Endometrial microvascular endothelial cells (primary cell): ENCODE data around the gene POU2F2. TPM values are rescaled to one million over a fixed set of nuclear protein-coding genes. Genes with fewer than 3 reads are reported as not detected.
"Not testable (repeated sequence)": the region's sequence is repeated elsewhere in the genome, so short reads cannot be mapped to it uniquely, and the experiment has no call there.

Experiments used
- in situ Hi-C: cut with HindIII; loops from 2 replicates; pipeline ENCODE4 v1.10.0; 2017; ENCODE audit warnings: low sequenced_read_pairs, low pct_unique_long_range_greater_than_20kb; ENCODE audit errors: inconsistent ontology term
- total RNA-seq: library from RNA; depleted of rRNA; stranded (reverse); fragments of >200 nt; gene quantifications from one replicate; pipeline ENCODE4 v1.2.3, GENCODE V29; 2015; ENCODE audit errors: inconsistent ontology term

The POU2F2 gene
- total RNA-seq, 1 donor from 2014 or later, result 0.84 TPM

DNA sequence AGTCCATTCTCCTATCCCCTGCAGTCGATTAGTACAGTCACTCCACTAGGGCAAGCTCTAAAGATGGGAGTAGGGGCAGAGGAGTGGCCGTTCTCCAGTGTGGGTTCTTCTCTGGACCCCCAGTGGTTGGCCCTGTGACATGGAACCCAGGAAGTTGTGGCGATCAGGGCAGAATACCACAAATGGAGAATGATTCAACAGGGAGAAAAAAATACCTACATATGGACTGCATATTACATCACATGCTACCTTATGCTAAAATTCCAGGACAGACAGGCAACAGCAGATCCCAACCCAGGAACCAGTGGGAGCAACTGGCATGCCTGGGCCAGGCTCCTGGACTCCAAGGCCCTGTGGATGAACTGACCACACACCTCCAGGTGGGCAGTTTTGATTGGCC is 20.4 kb downstream of the POU2F2 start:
- in situ Hi-C loops, result no loop called here

DNA sequence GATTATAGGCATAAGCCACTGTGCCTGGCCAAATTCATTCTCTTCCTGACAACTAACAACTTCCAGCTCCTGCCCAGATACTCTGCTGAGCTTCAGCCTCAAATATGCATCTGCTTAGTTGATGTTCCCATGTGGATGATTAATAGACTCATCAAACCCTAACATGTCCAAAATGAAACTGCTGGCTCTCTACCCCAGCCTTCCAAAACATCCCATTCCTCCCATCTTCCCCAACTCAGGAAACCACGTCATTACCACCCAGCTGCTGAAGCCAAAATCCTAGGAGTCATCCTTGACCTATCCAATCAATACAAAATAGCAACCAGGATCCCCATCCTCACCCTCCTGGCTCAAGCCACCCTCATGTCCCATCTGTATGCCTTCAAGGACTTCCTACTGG is 20.9 kb downstream of the POU2F2 start:
- in situ Hi-C loops, result no loop called here

DNA sequence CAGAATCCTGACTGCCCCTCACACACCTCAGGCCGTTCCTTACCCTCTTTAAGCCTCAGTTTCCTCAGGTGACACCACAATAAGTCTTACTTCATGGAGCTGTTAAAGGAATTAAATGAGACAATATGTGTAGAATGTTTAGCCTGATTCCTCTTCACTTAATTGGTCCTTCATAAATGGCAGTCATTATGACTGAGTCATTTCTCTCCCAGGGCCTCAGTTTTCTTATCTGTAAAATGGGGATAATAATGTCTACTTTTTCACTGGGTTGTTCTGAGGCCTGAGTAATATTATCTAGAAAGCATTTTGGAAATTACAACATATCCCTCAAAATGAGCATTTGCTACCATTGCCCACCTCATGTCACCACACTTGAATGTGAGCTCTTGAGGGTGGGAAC is 21.6 kb downstream of the POU2F2 start:
- in situ Hi-C loops, result no loop called here

DNA sequence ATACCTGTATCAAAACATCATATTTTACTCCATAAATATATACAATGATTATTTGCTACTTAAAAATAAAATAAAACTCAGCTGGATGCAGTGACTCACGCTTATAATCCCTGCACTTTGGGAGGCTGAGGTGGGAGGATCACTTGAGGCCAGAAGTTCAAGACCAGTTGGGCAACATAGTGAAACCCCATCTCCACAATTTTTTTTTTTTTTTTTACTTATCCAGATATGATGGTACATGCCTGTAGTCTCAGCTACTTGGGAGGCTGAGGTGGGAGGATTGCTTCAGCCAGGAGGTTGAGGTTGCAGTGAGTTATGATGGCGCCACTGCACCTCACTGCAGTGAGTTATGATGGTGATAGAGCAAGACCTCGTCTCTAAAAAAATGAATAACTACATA is 22.4 kb downstream of the POU2F2 start:
- in situ Hi-C loops, result no loop called here

DNA sequence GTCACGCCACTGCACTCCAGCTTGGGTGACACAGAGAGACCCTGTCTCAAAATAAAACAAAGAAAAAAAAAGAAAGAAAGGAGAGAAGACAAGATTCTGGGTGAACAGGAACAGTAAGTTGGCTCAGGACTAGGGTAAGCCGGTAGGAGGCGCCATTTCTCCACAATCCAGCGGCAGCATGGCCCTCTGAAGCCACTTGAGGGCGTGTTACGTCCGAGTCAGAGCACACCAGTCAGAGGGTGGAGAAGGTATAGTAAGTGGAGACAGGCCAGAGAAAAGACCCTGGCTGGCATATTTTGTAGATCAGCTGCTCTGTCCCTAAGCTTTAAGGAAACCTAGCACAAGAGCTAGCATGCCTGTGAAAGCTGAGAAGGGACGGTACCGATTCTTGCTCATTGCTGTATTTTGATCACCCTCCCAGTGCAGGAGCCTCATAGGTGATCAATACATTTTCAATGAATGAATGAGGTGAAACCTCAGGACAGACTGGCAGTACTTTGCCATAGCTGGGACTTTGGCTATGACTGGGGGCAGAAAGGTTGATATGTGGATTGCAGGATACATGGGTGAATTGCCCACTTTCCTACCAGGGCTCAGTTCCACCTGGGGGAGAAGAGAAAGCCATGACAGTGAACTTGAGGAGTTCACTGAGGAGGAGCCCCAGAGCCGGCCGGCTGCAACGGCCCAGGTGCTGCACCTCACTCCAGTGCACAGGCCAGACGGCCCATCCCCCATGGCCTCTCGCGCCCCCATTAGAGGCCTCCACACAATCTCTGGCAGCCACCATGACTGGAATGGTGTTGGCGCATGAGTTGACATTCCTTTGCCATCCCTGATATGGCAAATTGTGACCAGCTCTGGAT is 23.5 kb downstream of the POU2F2 start:
- in situ Hi-C loops, result no loop called here

DNA sequence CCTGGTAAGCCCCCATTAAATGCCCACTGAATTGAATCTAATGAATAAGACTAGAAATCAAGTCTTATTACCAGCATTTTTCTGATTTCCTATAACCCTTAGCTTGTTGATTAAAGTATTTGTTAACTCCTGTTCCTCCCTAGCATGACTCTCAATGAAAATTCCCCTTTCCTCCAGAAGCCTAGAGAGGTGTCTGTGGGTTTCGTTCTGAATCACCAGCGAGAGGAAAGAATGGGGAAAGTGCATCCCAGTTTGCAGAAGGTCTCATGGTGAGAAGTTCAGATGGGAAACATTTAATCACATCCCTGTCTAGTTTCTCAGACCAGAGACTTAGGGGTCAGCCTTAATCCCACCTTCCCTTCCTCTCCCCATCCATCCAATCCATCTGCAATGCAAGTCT is 26.9 kb downstream of the POU2F2 start:
- in situ Hi-C loops, result no loop called here

DNA sequence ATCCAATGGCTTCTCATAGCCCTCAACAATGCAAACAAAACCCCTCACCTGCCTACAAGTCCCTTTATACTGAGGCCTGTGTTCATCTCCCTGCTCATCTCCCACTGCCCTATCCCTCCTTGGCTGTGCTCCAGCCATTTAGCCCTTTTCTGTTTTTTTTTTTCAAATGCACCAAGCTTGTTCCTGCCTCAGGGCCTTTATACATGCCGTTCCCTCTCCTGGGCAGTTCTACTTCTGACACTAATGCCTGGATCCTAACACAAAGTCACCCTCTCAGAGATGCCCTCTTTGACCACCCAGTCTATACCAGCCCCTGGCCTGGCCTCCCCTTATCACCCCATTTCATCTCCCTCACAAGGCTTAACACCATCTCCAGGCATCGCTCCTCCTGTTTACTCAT is 29.4 kb downstream of the POU2F2 start:
- in situ Hi-C loops, result no loop called here

DNA sequence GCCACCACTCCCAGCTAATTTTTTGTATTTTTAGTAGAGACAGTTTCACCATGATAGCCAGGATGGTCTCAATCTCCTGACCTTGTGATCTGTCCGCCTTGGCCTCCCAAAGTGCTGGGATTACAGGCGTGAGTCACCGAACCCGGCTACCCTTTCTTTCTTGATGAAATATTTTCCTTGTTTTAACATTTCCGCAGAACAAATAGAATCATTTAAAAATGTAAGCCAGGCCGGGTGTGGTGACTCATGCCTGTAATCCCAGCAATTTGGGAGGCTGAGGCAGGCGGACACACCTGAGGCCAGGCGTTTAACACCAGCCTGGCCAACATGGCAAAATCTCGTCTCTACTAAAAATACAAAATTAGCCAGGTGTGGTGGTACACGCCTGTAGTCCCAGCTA is 32.0 kb downstream of the POU2F2 start:
- in situ Hi-C loops, result not testable (repeated sequence)

DNA sequence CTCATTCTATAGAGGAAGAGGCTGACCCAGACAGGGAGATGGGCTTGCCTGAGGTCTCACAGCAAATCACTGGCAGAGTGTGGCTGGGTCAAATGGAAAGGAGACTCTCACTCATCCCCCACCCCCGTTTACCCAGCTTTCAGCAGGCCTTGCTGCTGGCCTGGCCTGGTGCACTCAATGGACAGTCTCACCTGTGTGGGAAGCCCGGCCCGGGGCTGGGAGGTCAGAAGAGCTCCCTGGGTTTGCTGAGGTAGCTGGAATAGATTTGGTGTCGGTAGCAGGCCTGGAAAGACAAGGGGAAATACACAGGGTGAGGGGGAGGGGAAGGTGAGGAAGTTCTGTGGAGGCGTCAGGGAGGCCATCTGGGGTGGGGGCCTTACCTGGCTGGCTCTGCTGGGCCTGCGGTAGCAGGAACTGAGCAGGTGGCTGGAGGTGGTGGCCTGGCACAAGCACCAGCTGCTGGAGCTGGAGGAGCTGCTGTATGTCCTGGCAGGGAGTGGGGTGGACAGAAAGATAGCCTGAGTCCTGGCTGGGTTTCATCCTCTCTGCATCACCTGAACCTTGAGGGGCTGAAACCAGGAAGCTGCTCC is 32.8 kb downstream of the POU2F2 start:
- in situ Hi-C loops, result no loop called here

DNA sequence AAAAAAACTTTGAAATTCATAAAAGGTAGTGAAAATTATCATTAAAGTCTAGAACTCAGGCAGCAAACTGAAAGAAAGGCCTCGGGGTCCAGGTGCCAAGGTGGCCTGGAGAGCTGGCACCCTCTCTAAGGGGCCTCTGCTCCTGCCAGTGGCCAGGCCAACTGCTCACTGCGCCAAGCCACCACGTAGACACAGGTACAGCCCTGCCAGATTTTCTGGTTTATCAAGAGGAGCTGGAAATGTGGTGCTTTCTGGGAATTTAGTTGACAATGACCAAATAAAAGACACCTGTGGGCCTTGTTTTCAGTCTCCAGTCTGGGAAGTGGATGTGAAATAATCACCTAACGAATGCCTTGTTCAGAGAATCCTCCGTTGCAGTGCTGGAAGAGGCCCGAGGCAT is 33.5 kb downstream of the POU2F2 start:
- in situ Hi-C loops, result no loop called here

DNA sequence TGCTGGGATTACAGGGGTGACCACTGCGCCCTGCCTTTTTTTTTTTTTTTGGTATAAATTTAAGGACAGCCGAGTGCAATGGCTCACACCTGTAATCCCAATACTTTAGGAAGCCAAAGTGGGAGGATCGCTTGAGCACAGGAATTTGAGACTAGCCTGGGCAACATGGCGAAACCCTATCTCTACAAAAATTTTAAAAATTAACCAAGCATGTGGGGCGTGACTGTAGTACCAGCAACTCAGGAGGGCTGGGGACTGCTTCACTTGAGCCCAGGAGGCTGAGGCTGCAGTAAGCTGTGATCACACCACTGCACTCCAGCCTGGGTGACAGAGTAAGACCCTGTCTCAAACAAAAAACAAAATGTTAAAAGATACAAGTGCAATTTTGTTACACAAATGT is 34.8 kb downstream of the POU2F2 start:
- in situ Hi-C loops, result no loop called here

DNA sequence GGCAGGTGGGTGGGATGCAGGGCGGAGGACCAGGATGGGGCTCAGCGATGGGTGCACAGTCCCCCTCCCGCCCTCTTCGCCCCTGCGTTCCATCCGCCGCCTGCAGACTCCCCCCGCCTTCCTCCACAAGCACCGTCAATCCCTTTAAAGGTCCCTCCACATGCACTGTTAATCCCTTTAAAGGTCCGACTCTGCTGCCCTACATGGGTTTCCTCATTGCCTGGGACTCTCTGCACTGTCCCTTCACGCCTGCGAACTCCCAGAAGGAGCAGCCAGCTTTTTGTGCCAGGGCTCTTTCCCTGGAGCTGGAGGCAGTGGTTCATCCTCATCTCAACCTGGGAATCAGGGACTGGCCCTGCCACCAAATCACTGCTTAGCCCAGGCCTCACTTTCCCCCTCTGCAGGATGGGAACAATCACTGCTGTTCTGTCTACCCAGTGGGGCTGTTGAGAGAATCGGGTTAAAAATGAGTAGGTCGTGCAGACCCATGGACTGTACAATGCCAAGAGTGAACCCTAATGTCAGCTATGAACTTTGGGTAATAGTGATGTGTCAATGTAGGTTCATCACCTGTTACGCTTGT is 35.9 kb downstream of the POU2F2 start:
- in situ Hi-C loops, result no loop called here

DNA sequence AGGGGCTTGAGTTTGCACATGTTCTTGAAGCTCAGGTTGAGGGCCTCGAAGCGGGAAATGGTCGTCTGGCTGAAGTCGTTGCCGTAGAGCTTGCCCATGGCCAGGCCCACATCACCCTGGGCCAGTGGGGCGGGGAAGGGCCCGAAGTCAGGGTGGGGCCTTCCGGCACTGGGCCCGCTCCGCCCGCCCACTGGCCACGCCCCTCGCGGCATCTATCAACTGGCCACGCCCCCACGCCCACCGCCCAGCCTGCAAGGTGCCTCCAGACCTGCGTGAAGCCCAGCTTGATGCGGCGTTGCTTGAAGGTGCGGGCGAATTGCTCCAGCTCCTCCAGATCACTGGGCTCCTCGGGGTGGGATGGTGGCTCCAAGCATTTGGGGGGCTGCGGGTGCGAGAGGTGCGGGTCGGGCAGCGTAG is 36.4 kb downstream of the POU2F2 start:
- in situ Hi-C loops, result no loop called here

DNA sequence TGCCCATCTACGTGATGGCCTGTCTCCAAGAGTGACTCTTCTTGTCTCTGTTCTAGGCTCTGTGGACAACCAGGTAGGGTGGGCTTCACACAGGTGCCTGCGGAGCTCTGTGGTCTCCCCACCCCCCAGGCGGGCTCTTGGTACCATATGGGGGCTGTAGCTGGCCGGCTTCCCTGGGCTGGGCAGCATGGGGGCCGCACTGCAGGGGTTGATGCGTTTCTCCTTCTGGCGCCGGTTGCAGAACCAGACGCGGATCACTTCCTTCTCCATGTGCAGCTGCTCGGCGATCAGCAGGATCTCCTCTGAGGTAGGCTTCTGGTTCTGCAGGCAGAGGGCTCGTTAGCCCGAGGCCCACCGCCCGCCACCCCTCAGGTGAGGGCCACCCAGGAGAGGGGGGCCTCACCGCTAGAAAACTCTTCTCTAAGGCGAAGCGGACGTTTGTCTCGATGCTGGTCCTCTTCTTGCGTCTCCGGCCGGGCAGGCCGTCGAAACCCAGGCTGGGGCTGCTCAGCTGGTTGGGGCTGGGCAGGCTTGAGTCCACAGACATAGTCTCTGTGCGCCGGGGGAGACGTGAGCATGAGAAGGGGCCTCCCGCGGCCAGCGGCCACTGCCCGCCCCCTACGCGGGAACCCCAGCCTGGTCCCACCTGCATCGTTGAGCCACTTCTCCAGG is 37.0 kb downstream of the POU2F2 start:
- in situ Hi-C loops, result no loop called here

DNA sequence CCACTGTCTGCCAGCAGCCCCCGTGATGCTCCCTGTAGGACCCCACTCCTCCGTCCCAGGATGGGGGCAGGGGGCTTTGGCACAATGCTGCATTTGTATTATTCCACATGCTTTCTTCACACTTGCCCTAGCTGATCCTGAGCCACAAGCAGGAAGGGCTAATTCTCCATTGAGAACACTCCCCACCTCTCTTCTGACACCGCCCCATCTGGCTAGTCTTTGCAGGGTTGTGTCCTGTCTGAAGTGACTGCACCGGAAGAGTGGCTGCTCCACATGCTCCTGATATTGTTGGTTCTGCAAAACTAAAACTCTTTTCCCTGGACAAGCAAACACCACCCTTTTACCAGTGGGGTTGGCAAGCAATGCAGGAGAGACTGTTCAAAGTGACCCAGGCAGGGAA is 38.3 kb downstream of the POU2F2 start:
- in situ Hi-C loops, result no loop called here

DNA sequence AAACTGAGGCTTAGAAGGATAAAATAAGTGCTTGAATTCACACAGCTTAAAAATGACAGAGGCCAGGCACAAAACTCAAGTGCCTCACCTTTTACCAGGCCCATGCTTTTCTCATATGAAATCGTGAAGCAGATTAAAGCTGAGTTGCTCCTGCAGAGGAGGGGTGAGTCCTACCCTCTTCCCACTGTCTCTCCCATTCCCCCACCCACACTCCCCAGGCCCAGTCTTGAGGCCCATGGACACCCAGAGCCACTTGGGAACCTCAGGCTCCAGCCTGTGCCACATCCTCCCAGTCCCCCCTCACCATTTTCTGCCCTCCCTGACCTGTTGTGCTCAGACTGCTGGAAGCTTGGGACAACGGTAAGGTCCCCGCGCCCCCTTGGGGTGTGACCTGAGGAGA is 38.7 kb downstream of the POU2F2 start:
- in situ Hi-C loops, result no loop called here

DNA sequence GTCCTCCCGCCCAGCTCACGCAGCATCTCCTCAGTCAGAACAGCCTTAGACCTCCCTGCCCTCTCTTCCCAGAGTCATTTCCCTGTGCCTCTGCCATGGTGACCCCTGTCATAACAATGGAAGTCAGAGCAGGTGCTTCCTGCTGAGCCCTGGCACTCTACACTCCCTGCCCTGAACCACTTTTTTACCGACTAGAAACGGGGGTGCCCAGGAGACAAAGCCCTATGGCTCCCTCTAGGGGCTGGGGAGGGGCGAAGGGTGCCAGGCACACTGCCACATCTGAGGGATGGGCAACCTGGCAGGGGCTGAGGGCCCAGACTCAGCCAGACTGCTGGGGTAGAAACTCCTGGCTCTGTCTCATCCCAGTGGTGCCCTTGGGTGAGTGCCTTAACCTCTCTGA is 39.9 kb downstream of the POU2F2 start:
- in situ Hi-C loops, result no loop called here

DNA sequence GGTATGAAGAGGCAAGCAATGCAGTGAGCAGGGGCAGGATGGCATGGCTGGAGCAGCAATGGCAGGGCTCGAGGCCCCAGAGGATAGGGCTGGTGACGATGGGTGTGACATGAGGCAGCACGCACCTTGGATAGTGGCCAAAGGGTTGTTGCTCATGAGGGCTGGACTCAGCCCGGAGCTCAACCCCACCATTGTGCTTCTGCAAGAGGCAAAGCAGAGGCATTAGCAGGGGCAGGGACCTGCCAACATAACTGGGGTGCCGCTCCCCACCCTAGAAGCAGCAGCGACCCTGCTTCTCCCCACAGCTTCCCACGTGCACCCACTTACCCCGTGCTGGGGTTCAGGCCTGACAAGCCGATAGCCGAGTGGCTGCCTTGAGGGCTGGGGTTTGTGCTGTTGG is 40.5 kb downstream of the POU2F2 start:
- in situ Hi-C loops, result no loop called here

DNA sequence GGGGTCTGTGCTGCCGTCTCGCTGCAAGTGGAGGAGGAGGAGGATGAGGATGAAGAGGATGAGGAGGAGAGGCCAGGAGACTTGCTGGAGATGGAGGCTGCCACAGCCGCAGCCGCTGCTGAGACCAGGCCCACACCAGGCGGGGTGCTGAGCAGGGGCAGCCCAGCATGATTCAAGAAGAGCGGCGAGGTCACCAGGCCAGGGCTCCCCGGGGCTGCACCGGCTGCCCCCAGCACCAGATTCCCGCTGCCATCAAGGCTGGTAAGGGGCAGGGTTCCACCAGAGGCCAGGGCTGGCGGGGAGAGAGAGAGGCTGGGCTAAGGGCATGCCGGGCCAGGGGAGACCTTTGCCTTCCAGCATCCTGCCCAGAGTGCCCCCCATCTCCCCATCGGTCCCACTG is 40.9 kb downstream of the POU2F2 start:
- in situ Hi-C loops, result no loop called here

DNA sequence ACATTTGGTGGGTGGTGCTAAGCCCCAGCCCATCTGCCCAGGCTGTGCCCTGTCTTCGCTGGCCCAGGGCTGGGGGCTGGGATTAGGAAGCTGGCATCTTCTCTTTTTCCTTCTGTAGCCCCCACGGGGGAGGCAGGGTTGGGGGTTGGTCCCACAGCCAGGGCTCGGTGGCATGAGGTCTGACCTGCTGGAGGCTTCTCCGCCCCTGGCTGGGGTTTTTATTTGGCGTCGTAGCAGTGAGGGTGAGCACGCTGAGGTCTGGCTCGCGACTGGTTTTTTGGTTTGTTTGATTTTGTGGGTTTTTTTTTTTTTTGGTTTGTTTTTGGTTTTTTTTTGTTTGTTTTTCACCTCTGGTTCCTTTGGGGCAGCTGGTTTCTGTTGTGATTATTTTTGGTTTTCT is 41.6 kb downstream of the POU2F2 start:
- in situ Hi-C loops, result no loop called here
